GM18951 (cell line): Measurements from ENCODE around the gene NRL.

Source experiments
- POLR2A ChIP-seq: IDR thresholded peaks from 4 replicates; pipeline ENCODE4 v1.6.1; 2011; ENCODE audit warnings: mild to moderate bottlenecking; ENCODE audit not compliant: insufficient read length, insufficient read depth; ENCODE audit errors: extremely low read depth
- in situ Hi-C: fragments of 300-500 bp; cut with MboI; formaldehyde crosslinking; loops from one replicate; pipeline ENCODE4 v1.12.0; 2022; ENCODE audit warnings: low sequenced_read_pairs, mixed read lengths, inconsistent platforms; ENCODE audit not compliant: unreplicated experiment

Gene NRL

GRCh38 chr14:24147761-24148428 lies 33.1 kb upstream of the NRL start:
- in situ Hi-C loops, result no loop called here
- TF ChIP-seq POLR2A, result no peak

- in situ Hi-C loops, result no loop called here
- peak; percentile 73 for TF ChIP-seq POLR2A
Observed at GRCh38 chr14:24146978-24147760, 32.4 kb upstream of the NRL start, which contains the start of gene RNF31. RNF31 (plus strand) TSS chr14:24147498; CDS start chr14:24147699, 201 bp downstream.

- peak; percentile 83 for TF ChIP-seq POLR2A
- in situ Hi-C loops, result no loop called here
Observed at GRCh38 chr14:24146453-24146977, 31.8 kb upstream of the NRL start, which contains the start of gene PSME2. PSME2 (minus strand) TSS chr14:24146610; CDS start chr14:24146581, 29 bp downstream.

- no peak for TF ChIP-seq POLR2A
- in situ Hi-C loops, result no loop called here
Observed at GRCh38 chr14:24145690-24146452, 31.1 kb upstream of the NRL start.

GRCh38 chr14:24145219-24145618 lies 30.5 kb upstream of the NRL start:
- TF ChIP-seq POLR2A, result no peak
- in situ Hi-C loops, result no loop called here

GRCh38 chr14:24144451-24144850 lies 29.7 kb upstream of the NRL start:
- in situ Hi-C loops, result no loop called here
- no peak for TF ChIP-seq POLR2A

GRCh38 chr14:24143511-24143910 lies 28.8 kb upstream of the NRL start:
- no peak for TF ChIP-seq POLR2A
- in situ Hi-C loops, result no loop called here

- in situ Hi-C loops, result no loop called here
- peak; percentile 93 for TF ChIP-seq POLR2A
Observed at GRCh38 chr14:24141097-24141880, 26.5 kb upstream of the NRL start, which contains the start of gene EMC9. EMC9 (minus strand) TSS chr14:24141591; CDS start chr14:24141304, 287 bp downstream.

- TF ChIP-seq POLR2A, result peak; percentile 9
- in situ Hi-C loops, result no loop called here
Observed at GRCh38 chr14:24139272-24139934, 24.7 kb upstream of the NRL start.

- TF ChIP-seq POLR2A, result peak; percentile 20
- in situ Hi-C loops, result no loop called here
Observed at GRCh38 chr14:24138396-24139271, 23.9 kb upstream of the NRL start.
